Fibroblast of the aortic adventitia (primary cell): Measurements from ENCODE around the gene ZNF638. TPM values are rescaled to one million over a fixed set of nuclear protein-coding genes. Genes with fewer than 3 reads are reported as not detected.

Experiments
- DNase-seq: peaks from one replicate; pipeline ENCODE4 v3.0.0-alpha.2; 2010; ENCODE audit warnings: low read depth
- H3K4me3 ChIP-seq: 2 replicates; pipeline ENCODE4 v1.5.1; 2011; ENCODE audit warnings: low read depth, mild to moderate bottlenecking, control low read depth, low read length, moderate library complexity
- total RNA-seq: library from RNA; depleted of rRNA; stranded (reverse); fragments of >200 nt; gene quantifications from 2 replicates; pipeline ENCODE4 v1.2.3, GENCODE V29; 2012; ENCODE audit warnings: low replicate concordance
- TF ChIP-seq, protein P1 (sequence below): IDR thresholded peaks from 2 replicates; pipeline ENCODE4 v1.5.1; 2011; ENCODE audit warnings: mild to moderate bottlenecking, low read length, control low read depth, inconsistent platforms; ENCODE audit not compliant: insufficient read depth

Gene ZNF638
- total RNA-seq, 1 donor, result 123 TPM

DNA sequence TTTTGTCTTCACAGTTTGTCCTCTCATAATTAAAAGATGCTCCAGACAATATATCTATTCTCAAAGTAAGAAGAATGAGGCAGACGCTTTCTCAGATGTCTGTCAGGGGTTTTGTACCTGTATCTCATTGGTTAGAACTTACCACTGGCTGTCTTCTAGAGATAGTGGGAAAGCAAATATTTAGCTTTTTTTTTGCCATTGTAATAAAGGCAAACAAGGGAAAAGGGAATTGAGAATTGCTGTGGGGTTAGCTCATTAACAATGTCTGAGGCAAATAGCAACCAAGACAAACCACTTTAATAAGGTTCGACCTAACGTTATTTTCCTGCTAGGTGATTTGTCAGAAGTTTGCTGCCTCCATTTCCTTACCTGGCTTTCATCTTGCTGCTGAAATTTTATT is 30.0 kb downstream of the ZNF638 start:
- no peak overlapping the region for H3K4me3 ChIP-seq
- no peak for DNase-seq
- TF ChIP-seq, protein P1, sequence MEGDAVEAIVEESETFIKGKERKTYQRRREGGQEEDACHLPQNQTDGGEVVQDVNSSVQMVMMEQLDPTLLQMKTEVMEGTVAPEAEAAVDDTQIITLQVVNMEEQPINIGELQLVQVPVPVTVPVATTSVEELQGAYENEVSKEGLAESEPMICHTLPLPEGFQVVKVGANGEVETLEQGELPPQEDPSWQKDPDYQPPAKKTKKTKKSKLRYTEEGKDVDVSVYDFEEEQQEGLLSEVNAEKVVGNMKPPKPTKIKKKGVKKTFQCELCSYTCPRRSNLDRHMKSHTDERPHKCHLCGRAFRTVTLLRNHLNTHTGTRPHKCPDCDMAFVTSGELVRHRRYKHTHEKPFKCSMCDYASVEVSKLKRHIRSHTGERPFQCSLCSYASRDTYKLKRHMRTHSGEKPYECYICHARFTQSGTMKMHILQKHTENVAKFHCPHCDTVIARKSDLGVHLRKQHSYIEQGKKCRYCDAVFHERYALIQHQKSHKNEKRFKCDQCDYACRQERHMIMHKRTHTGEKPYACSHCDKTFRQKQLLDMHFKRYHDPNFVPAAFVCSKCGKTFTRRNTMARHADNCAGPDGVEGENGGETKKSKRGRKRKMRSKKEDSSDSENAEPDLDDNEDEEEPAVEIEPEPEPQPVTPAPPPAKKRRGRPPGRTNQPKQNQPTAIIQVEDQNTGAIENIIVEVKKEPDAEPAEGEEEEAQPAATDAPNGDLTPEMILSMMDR, result no peak

DNA sequence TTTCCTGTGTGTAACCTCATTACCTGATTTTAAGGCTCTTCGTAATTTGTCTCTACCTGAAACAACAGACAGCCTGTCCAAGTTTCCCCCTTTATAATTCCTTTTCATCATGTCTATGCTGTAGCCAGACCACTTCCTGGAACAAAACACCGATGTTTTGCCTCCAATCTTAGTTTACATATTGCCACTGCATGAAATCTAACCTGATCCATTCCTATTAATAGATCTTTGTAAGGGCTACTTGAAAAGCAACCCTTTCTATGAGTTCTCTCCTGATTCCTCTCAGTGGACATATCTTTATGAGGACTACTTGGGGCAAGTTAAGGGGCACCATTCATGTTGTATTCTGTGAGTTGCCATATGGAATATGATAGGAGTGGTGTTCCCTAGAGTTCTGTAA is 30.9 kb downstream of the ZNF638 start:
- TF ChIP-seq, protein P1, result no peak
- DNase-seq, result no peak
- H3K4me3 ChIP-seq, result no peak overlapping the region

DNA sequence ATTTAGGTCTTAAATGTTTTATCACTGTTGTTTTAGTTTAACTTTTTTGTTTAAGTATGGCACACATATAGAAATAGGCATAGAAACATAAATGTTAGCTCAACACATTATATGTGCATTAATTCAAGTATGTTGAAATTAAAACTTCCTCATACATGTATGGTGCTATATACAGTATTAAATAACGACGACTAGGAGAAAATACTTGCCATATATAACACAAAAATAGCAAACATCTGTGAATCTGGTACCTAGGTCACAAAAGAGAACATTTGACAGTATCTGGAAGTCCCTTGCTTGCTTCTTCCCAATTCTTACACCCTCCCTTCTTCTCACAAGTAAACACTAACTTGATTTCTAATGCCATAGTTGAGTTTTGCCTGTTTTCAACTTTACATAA is 38.4 kb downstream of the ZNF638 start:
- no peak for DNase-seq
- TF ChIP-seq, protein P1, result no peak
- no peak overlapping the region for H3K4me3 ChIP-seq

DNA sequence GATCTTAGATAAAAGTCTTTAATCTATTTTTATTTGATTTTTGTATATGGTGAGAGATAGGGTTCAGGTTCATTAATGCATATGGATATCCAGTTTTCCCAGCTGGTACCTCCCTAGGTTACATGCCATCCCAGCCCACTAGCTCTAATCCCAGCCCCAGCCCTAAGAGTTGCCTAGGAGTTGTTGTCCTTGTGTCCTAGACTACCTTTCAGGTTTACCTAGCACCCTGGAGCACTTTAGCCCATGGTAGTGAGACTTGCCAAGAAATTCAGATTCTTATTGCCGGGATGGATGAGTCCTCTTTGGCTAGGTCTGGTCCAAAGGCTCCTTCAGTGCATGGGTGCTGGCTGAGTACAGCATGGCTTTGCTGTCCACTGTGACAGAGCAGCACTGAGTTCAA is 40.5 kb downstream of the ZNF638 start:
- TF ChIP-seq, protein P1, result no peak
- no peak for DNase-seq

DNA sequence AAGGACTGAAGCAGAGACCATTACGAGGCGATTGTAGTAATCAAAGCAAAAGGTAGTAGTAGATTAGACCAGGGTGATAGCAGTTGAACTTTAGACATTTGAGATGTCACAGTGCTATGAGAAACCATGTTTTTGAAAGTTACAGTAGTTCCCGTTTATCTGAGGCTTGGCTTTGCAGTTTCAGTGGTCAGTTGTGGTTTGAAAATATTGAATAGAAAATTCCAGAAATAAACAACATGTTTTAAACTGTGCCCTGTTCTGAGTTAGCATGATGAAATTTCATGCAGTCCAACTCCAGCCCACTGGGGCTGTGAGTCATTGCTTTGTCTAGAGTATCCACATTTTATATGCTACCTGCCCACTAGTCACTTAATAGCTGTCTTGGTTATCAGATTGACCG is 47.5 kb downstream of the ZNF638 start:
- TF ChIP-seq, protein P1, result no peak
- DNase-seq, result peak; percentile 86
- no peak overlapping the region for H3K4me3 ChIP-seq

More for the DNA sequence above, 40.5 kb downstream of the ZNF638 start:
- H3K4me3 ChIP-seq, result no peak overlapping the region

DNA sequence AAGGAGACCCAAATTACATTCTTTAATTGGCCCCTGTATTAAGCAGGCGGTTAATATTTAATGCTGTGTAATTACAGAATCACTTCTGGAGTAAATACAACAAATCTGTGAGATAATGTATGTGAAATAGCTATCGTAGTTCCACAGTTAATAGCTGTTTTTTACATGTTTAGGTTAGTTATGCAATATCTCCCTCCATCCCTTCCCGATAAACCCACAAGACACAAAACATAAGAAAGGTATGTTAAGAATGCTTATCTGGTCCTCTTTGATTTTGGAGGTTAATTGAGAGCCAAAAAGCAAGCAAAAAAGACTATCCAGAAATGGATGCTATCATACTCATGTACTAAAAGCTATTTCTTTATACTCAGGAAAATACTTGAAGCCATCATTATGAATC is 49.1 kb downstream of the ZNF638 start:
- DNase-seq, result peak; percentile 20
- H3K4me3 ChIP-seq, result no peak overlapping the region
- TF ChIP-seq, protein P1, result no peak

DNA sequence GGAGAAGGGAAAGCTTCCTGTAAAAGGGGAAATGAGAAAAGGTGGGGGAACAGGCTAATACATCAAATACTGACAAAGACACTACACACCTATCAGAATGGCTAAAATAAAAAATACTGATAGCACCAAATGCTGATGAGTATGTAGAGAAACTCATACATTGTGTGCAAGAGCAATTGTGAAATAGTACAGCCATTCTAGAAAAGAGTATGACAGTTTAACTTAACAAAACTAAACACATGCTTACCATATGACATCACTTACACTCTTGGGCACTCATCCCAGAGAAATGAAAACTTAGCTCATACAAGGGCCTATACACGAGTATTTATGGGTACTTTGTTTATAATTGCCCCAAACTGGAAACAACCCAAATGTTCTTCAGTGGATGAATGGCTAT is 53.4 kb downstream of the ZNF638 start:
- H3K4me3 ChIP-seq, result no peak overlapping the region
- DNase-seq, result peak; percentile 81
- TF ChIP-seq, protein P1, result no peak
